HG03571 (cell line): Measurements from ENCODE around the gene SH3RF3.

Experiments
- ATAC-seq: cut with Tn5 transposase; IDR thresholded peaks from one replicate; pipeline ENCODE4 v1.9.1; 2021; ENCODE audit not compliant: unreplicated experiment

Gene SH3RF3

DNA sequence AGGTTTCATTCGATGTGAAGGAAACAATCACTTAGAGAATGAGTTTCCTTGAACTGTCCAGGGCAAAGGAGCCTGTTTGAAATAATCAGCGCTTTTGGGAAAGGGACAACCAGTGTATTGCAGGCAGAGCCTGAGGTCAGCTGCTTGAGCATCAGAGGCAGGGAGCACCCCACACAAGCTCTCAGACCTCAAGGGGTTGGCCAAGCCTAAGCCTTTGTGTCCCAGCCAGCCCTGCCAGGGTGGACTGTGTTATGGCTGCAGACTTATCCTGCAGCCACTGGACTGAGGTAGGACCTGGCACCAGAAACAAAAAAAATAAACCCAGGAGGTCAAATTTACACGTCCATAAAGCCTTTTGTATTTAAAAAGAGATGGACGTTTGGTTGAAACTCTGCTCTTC, 256.5 kb downstream of the SH3RF3 start:
- no peak for ATAC-seq

DNA sequence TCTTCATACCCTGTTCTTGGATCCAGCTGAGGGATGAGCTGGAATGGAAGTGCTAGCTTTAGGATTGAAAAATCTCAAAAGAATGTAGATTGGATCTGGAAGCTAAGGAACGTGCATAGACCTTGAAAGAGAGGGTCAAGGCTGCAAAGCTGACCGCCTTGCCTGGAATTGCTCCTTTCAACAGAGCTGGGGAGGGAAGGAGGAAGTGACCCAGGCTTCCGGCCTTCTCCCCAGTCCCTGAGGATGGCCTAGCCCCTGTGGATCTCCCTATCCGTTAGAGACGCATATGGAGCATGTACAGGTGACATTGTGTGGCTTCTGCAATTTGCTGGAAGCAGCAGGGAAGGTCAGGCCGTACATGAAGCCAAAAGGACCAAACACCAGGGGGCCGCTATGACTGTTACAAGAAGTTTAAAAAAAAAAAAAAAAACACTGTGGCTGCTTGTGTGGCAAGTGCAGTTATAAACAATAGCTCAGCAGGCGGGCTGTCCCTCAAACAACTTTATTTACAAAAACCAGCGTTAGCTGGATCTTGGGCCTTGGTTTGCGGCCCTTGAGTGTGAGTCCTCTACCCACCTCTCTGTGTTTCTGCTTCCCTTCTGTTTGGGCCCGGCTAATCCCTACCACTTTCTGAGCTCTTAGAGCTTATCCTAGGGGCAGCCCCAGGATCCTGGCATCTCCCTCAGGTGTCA, 257.1 kb downstream of the SH3RF3 start:
- no peak for ATAC-seq

DNA sequence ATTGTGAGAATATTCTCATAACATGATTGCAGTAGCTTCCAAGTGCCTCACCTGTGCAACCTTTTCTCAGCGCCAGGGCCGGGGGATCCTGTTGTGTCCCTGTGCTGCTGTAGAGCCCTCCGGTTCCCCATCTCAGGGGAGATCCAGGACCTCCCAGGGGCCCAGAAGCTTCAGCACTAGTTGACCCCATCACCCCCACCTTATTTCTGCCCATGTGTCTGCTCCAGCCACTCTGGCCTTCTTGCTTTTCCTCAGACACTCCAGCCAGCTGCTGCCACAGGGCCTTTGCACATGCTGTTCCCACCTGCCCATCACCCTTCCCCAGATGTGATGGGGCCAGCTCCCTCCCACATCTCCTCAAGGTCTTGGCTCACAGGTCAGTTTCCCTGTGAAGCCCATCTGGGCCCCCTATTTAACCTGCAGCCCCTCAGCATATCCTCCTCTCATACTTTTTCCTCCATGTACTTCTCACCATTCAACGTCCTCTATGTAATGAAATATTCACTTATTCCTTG, 258.3 kb downstream of the SH3RF3 start:
- no peak for ATAC-seq

DNA sequence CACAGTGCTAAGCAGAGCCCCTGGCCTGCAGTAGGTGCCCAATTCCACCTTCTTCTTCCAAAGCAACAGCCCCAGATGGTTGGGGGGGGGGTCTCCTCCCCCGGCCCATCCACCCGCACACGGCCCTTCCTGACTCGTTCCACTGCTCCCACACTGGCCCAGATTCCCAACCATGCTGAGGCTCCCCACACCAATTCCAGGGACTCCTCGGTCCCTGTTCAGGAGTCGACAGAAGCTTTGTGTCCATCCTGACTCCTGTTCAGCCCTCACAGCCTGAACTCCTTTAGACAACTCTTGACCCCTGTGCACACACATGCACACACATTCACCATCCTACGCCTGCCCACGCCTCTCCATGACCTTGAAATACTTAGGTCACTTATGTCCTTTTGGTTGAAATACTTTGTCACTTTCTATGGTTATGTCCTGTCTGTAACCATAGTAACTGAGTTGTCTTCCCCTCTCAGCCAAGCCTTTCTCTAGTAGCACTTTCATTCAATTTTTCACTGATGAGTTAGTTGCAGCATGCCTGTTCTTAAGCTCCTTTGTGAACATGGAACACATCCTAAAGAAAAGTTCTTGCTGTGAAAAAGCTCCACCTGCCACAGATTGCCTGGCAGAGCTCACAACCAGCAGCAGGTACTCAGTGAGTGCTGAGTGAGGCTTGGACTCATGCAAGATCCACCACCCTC, 258.9 kb downstream of the SH3RF3 start:
- ATAC-seq, result no peak

GRCh38 chr2:109391243-109391642, 262.2 kb downstream of the SH3RF3 start:
- ATAC-seq, result no peak

- ATAC-seq, result no peak
These were observed 263.1 kb downstream of the SH3RF3 start for GRCh38 chr2:109392140-109392539.

DNA sequence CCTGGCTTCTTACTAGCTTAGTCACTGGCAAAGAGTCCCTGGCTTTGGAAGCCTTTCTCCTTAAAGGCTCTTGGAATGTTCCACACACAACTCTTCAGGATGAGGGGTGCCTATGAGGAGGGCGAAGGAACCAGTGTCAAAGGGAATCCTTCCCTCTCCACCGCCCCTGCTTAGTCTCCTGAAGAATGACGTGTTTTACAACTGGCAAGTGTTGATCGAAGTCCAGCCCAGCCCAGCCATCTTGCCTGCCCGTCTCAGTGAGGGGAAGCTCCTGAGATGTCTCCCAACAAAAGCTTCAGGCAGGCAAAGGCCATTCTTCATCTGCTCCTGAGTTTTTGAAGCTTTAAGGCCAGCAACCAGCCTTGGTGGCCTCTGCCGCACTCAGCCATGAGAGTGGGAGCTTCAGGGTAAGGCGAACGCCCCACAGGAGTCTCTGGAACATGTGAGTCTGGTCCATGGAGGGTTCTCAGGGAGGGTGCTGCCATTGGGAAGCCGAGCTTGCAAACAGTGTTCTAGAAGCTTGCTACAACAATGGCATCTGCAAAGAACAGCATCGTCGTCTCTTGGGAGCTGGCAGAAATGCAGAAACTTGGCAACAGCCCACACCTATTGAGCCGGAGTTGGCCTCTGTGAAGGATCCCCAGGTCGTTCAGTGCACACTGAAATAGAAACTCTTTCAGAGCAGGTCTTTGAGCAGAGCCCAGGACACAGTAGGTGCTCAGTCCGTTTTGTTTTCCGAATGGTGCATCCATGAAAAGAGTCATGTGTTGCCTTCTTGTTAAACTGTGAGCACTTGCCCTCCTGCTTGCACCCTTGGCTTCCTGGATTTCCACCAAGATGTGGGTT, 264.0 kb downstream of the SH3RF3 start:
- no peak for ATAC-seq

DNA sequence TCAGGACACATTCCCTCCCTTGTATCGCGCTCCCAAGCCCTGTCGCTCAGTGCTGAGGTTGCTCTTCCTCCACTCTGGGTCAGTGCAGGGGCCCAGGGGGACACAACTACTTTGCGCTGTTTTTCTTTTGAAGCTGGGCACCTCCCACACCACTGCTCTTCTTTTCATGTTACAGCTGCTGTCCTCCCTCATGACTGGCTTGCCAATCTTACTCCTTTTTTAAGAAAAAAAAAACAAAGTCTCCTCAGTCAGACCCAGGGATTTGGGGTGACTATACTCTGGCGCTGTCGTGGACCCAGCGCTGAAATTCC, 264.6 kb downstream of the SH3RF3 start:
- ATAC-seq, result no peak

GRCh38 chr2:109395494-109396201, 266.6 kb downstream of the SH3RF3 start:
- no peak for ATAC-seq

DNA sequence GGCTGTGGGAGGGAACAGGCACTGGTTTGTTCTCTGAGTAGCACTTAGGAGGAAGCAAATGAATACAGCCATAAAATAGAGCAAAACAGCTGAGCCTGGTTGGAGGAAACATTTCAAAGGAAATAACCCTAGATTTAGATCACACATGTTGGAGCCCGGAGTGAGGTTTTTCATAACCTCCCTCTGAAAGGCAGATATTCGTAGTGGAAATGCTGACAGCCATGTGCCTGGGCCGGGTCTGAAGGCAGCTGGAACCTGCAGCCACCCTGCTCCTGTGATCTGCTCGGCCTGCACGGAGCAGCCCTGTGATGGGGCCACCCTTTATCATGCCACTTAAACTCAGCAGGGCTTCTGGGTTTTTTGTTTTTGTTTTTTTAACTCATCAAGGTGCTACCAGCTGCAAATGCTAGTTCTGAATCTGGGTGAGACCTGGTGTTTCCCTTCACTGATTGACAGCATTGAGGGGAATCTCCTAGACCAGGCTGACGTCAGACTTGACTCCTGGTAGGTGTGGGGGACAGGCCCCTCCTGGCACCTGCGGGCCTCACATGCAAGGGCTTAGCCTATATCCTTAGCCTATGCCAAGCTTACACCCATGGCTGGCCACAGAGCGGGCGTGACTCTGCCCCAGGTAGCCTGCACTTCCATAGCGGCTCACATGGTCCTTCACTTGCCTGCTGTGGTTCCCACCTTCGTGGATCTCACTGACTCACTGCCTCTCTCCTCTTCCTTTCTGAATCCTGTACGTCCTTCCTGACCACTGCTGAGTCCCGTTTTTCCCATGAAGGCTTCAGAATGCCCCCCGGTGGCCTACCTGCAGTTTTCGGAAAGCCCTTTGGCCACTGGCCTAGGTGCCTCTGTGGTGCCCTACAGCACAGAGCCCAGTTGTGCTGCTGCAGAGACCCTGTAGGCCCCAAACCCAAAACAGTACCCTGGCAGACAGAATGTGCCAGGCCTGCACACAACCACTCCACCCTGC, 267.5 kb downstream of the SH3RF3 start:
- no peak for ATAC-seq

DNA sequence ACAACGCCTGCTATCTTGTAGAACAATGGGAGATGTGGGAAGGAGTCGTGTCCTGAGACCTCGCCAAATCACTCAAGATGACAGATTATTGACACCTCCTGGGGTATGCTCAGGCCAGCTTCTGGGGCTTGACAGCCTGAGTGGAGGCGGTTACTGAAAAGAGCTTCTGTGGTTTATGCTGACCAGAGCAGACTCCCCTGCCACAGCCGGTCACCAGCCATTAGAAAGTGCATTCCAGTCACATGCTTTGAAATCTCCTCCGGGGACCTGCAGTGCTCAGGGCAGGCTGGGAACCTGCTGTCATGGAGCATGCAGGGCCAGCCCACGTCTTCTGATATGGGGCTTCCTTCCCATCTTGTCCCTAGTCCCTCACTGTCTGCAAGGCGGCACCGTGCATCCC, 268.9 kb downstream of the SH3RF3 start:
- no peak for ATAC-seq

DNA sequence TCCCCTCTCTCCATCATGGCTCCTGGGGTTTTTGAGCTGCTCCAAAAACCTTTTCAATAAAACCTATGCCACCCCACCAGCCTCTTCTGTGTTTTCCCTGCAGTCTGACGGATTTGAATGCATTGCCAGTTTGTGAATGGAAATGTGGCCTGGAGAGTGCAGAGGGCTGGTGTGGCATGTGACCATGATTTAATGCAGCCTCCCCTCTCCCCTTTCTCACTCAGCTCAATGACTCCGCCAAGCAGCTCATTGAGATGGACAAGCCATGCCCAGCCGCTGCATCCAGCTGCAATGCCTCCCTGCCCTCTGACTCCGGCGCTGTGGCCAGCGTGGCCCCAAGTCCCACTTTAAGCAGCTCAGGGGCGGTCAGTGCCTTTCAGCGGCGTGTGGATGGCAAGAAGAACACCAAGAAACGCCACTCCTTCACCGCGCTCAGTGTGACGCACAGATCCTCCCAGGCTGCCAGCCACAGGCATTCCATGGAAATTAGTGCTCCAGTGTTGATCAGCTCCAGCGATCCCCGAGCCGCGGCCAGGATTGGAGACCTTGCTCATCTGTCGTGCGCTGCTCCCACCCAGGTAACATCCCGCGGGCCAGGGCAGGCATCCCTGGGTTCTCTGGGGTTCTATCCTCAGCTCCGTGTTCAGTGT, 269.5 kb downstream of the SH3RF3 start:
- ATAC-seq, result no peak

DNA sequence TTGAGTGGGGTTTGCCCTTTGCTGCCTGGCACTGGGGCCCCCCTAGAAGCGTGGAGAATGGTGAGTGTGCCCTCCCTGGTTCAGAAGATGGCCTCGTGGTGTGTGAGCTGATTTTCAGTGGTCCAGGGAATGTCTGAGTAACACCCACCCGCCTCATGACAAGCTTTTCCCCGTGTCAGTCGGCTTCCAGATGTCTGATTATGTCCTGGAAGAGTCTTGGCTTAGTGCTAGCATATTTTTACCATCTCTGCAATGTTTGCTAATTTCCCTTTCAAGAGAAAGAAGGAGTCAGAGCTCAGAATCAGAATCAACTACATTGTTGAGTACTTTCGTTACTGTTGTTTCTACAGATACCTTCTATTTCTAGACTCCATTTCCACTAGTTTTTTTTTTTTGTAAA, 270.1 kb downstream of the SH3RF3 start:
- ATAC-seq, result no peak

GRCh38 chr2:109400102-109400501, 271.1 kb downstream of the SH3RF3 start:
- ATAC-seq, result no peak

DNA sequence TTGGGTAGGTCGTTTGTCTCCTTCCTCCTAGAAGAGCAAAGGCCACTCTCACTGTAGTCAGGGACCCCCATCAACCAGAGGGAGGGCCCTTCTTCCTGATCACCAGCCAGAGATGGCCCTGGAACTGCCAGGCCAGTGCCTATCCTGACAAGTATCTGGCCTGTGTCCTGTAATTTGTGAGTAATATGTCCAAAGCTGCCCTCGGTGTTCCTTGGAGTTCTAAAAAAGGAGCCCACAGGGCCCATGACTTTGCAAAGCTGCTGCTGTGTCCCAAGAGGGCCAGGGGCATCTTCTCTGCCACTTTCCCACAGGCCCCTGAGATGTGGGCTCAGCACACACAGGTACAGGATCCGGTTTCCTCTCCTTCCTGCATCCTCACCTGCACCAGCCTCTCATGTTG, 272.4 kb downstream of the SH3RF3 start:
- no peak for ATAC-seq

- no peak for ATAC-seq
These were observed 273.2 kb downstream of the SH3RF3 start for GRCh38 chr2:109402180-109402579.

GRCh38 chr2:109402980-109403840, 274.2 kb downstream of the SH3RF3 start:
- no peak for ATAC-seq

DNA sequence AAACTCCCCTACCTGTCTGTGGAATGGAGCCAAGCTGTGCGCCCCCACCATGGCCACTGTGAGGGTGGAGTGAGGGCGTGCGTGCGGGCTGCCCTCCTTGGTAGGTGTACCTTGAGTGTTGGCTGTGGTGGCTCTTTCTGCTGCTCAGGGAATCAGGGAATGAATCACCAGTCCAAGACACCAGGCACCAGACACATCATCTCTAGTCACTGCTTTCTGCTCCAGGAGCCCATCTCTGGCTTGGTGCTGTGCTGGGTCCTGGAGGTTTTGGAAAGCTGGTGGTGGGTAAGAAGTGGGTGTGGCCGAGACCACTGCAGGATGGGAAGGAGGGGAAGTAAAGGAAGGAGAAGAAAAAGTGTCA, 274.8 kb downstream of the SH3RF3 start:
- no peak for ATAC-seq

DNA sequence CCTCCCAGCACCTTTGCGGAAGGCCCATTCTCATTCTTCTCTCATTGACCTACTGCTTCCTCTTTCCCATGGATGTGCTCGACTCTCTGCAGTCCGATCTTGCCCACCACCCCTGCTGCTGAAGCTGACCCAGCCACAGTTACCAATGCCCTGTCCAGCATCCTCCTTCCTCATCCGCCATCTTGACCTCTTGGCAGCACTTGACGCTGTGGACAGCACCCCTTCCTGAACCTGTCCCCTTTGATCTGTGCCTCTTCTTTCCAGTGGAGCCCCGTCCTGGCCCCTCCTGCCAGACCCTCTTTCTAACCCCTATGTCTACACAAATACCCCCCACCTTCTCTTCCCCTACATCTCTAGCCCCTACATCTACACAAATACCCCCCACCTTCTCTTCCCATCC, 275.7 kb downstream of the SH3RF3 start:
- no peak for ATAC-seq
